OCI-LY7 (cell line): ENCODE results near the gene GRAP.

Source experiments
- CTCF ChIP-seq: fragments of 200-600 bp; sonication (generic); conservative IDR thresholded peaks from 2 replicates; pipeline ENCODE4 v1.5.1; 2014; ENCODE audit warnings: mild to moderate bottlenecking, antibody characterized with exemption, low read length, moderate library complexity, mixed read lengths
- EZH2phosphoT487 ChIP-seq: fragments of 200-600 bp; sonication (generic); IDR thresholded peaks from 2 replicates; pipeline ENCODE4 v1.6.1; 2018; ENCODE audit warnings: low read depth, borderline replicate concordance, mild to moderate bottlenecking, mixed run types, antibody characterized with exemption, low read length, moderate library complexity, mixed read lengths

GRCh38 chr17:18995220-18995619 lies 51.5 kb downstream of the GRAP start:
- TF ChIP-seq CTCF (no peak), EZH2phosphoT487 (no peak)
